GM12801 (cell line): Measurements from ENCODE around the gene IL15RA.

Source experiments
- CTCF ChIP-seq: IDR thresholded peaks from one replicate; pipeline ENCODE4 v1.5.1; 2011; ENCODE audit warnings: control low read depth; ENCODE audit not compliant: insufficient read length; ENCODE audit errors: extremely low read depth

IL15RA gene

GRCh38 chr10:5977471-5978229, at the start of gene IL15RA:
Gene IL15RA (minus strand): TSS chr10:5977543. CDS start chr10:5977492, 51 bp downstream.
- no peak for TF ChIP-seq CTCF

GRCh38 chr10:6025683-6026255, 48.4 kb upstream of the IL15RA start:
- TF ChIP-seq CTCF = no peak

- TF ChIP-seq CTCF = no peak
These were observed 47.0 kb upstream of the IL15RA start for GRCh38 chr10:6024334-6024682.

GRCh38 chr10:6023661-6024333, 46.5 kb upstream of the IL15RA start:
- no peak for TF ChIP-seq CTCF

- no peak for TF ChIP-seq CTCF
These were observed 45.3 kb upstream of the IL15RA start for GRCh38 chr10:6022660-6023059.

GRCh38 chr10:6020826-6021225, 43.5 kb upstream of the IL15RA start:
- no peak for TF ChIP-seq CTCF

- no peak for TF ChIP-seq CTCF
These were observed 42.5 kb upstream of the IL15RA start for GRCh38 chr10:6019796-6020195.
